Stimulated activated CD8-positive, alpha-beta memory T cell treated with anti-CD3 and anti-CD28 coated beads, Interleukin-2, amount 100 ng/mL, for 1 hour (primary cell): Measurements from ENCODE around the gene MIPEP.
"Not testable (repeated sequence)": the region's sequence is repeated elsewhere in the genome, so short reads cannot be mapped to it uniquely, and the experiment has no call there.

Experiments
- DNase-seq, 2 donors: peaks; one replicate each; pipeline ENCODE4 v3.0.0-alpha.2; 2020; ENCODE audit warnings: low read depth in 2 of 2

Gene MIPEP

GRCh38 chr13:23888658-23889614, at the start of gene MIPEP:
MIPEP (minus strand) TSS chr13:23889400; CDS start chr13:23889320, 80 bp downstream.
- peak; percentile 72 to 81 for DNase-seq

GRCh38 chr13:23934520-23934919, 45.3 kb upstream of the MIPEP start:
- no peak for DNase-seq

- no peak for DNase-seq
Observed at GRCh38 chr13:23928985-23929384, 39.8 kb upstream of the MIPEP start.

- no peak for DNase-seq
Observed at GRCh38 chr13:23923031-23923430, 33.8 kb upstream of the MIPEP start.

- no peak for DNase-seq
Observed at GRCh38 chr13:23922005-23922932, 33.1 kb upstream of the MIPEP start.

- DNase-seq, result no peak
Observed at GRCh38 chr13:23921451-23921888, 32.3 kb upstream of the MIPEP start.

GRCh38 chr13:23919006-23919405, 29.8 kb upstream of the MIPEP start:
- no peak for DNase-seq

- DNase-seq, result no peak
Observed at GRCh38 chr13:23918208-23918607, 29.0 kb upstream of the MIPEP start.

- DNase-seq, result no peak
Observed at GRCh38 chr13:23915308-23915707, 26.1 kb upstream of the MIPEP start.

- no peak for DNase-seq
Observed at GRCh38 chr13:23912469-23912868, 23.3 kb upstream of the MIPEP start.

- no peak for DNase-seq
Observed at GRCh38 chr13:23909606-23910005, 20.4 kb upstream of the MIPEP start.

- no peak for DNase-seq
Observed at GRCh38 chr13:23905766-23906165, 16.6 kb upstream of the MIPEP start.

GRCh38 chr13:23903906-23904280, 14.7 kb upstream of the MIPEP start:
- no peak for DNase-seq

- no peak for DNase-seq
Observed at GRCh38 chr13:23902975-23903905, 14.0 kb upstream of the MIPEP start.

- DNase-seq, result no peak
Observed at GRCh38 chr13:23901365-23901764, 12.2 kb upstream of the MIPEP start.

- no peak for DNase-seq
Observed at GRCh38 chr13:23899555-23899954, 10.4 kb upstream of the MIPEP start.

- DNase-seq, result no peak
Observed at GRCh38 chr13:23898101-23898500, 8.9 kb upstream of the MIPEP start.

GRCh38 chr13:23897452-23897919, 8.3 kb upstream of the MIPEP start, which contains the start of gene C1QTNF9B:
C1QTNF9B (minus strand) TSS chr13:23897502.
- not testable (repeated sequence) for DNase-seq

GRCh38 chr13:23894746-23895145, 5.5 kb upstream of the MIPEP start:
- not testable (repeated sequence) for DNase-seq

GRCh38 chr13:23893791-23894190, 4.6 kb upstream of the MIPEP start:
- not testable (repeated sequence) for DNase-seq
